ENCODE measurements around the gene S100A8.

S100A8 gene

GRCh38 chr1:153345187-153346076 is 45.4 kb downstream of the S100A8 start:
- DNase-seq = no peak

- DNase-seq = no peak
These were observed 46.2 kb downstream of the S100A8 start for GRCh38 chr1:153344718-153345025.

GRCh38 chr1:153343811-153344717 is 46.8 kb downstream of the S100A8 start:
- no peak for DNase-seq

GRCh38 chr1:153343040-153343681 is 47.7 kb downstream of the S100A8 start:
- DNase-seq = no peak

GRCh38 chr1:153342178-153342577 is 48.7 kb downstream of the S100A8 start:
- DNase-seq = no peak

- no peak for DNase-seq
These were observed 49.4 kb downstream of the S100A8 start for GRCh38 chr1:153341431-153341934.

GRCh38 chr1:153340356-153340755 is 50.5 kb downstream of the S100A8 start:
- no peak for DNase-seq

Data from CD4-positive, alpha-beta T cell treated with Interleukin-17A for 1 hour (primary cell).